A549 (cell line): Measurements from ENCODE around the gene SCD.

Source experiments
- CTCF ChIP-seq: fragments of >200 bp; sonication (Bioruptor Twin); formaldehyde crosslinking; IDR thresholded peaks from 3 replicates; pipeline ENCODE4 v1.5.1; 2016
- HOXA7 ChIP-seq: fragments of 250-450 bp; sonication (Bioruptor Pico); IDR thresholded peaks from 2 replicates; pipeline ENCODE4 v1.5.0; 2020; ENCODE audit warnings: mild to moderate bottlenecking, moderate library complexity

- TF ChIP-seq HOXA7 (CRISPR knock-in tag) (no peak), CTCF (no peak)
These were observed 649 bp downstream of the SCD start for GRCh38 chr10:100347568-100348195.
